NCI-H2196 (cell line): ENCODE data around the gene ZFAND2A.
"Not testable (repeated sequence)": the region's sequence is repeated elsewhere in the genome, so short reads cannot be mapped to it uniquely, and the experiment has no call there.

Experiments used
- DNase-seq: peaks from one replicate; lab custom pipeline; 2025; ENCODE audit not compliant: unreplicated experiment; lab: John Stamatoyannopoulos, UW

The ZFAND2A gene

GRCh38 chr7:1127001-1127400 is 33.0 kb downstream of the ZFAND2A start:
- DNase-seq: no peak

GRCh38 chr7:1125603-1125969 is 34.4 kb downstream of the ZFAND2A start:
- DNase-seq: no peak

GRCh38 chr7:1124816-1125602 is 35.0 kb downstream of the ZFAND2A start:
- DNase-seq: no peak

GRCh38 chr7:1124164-1124563 is 35.8 kb downstream of the ZFAND2A start:
- no peak for DNase-seq

GRCh38 chr7:1123715-1124114 is 36.3 kb downstream of the ZFAND2A start:
- DNase-seq: no peak

- DNase-seq: no peak
These were observed 37.0 kb downstream of the ZFAND2A start for GRCh38 chr7:1122832-1123501.

GRCh38 chr7:1121886-1122831 is 37.8 kb downstream of the ZFAND2A start:
- no peak for DNase-seq

- DNase-seq: no peak
These were observed 38.5 kb downstream of the ZFAND2A start for GRCh38 chr7:1121476-1121875.

GRCh38 chr7:1120791-1121190 is 39.2 kb downstream of the ZFAND2A start:
- DNase-seq: no peak

GRCh38 chr7:1119201-1119600 is 40.8 kb downstream of the ZFAND2A start:
- DNase-seq: no peak

- no peak for DNase-seq
These were observed 42.6 kb downstream of the ZFAND2A start for GRCh38 chr7:1117321-1117928.

- not testable (repeated sequence) for DNase-seq
These were observed 43.5 kb downstream of the ZFAND2A start for GRCh38 chr7:1116383-1117008.

GRCh38 chr7:1115171-1116045 is 44.6 kb downstream of the ZFAND2A start:
- DNase-seq: not testable (repeated sequence)

GRCh38 chr7:1114505-1114904 is 45.5 kb downstream of the ZFAND2A start:
- DNase-seq: no peak

- no peak for DNase-seq
These were observed 45.9 kb downstream of the ZFAND2A start for GRCh38 chr7:1114088-1114487.

GRCh38 chr7:1113548-1113885 is 46.5 kb downstream of the ZFAND2A start:
- DNase-seq: no peak

GRCh38 chr7:1112625-1113547 is 47.1 kb downstream of the ZFAND2A start:
- DNase-seq: no peak

GRCh38 chr7:1112109-1112508 is 47.9 kb downstream of the ZFAND2A start:
- no peak for DNase-seq

GRCh38 chr7:1111156-1111555 is 48.8 kb downstream of the ZFAND2A start:
- no peak for DNase-seq
